Nephron (organoid): ENCODE results near the gene ARHGAP45.

Experiments used
- H3K27ac Mint-ChIP-seq, 3 experiments: 2 replicates each; pipeline ENCODE4 v1.8.0; 2020; ENCODE audit warnings: mixed read lengths in 3 of 3, mild to moderate bottlenecking in 2 of 3, moderate library complexity in 1 of 3
- H3K27me3 Mint-ChIP-seq: 2 replicates; pipeline ENCODE4 v1.8.0; 2021; ENCODE audit warnings: low read depth, mild to moderate bottlenecking, moderate library complexity, mixed read lengths
- H3K36me3 Mint-ChIP-seq: 2 replicates; pipeline ENCODE4 v1.8.0; 2020; ENCODE audit warnings: low read depth, mixed read lengths
- H3K4me1 Mint-ChIP-seq: 2 replicates; pipeline ENCODE4 v1.8.0; 2020; ENCODE audit warnings: mixed read lengths
- H3K4me3 Mint-ChIP-seq, 3 experiments: 2 replicates each; pipeline ENCODE4 v1.8.0; 2020; ENCODE audit warnings: mild to moderate bottlenecking in 3 of 3, mixed read lengths in 3 of 3, moderate library complexity in 2 of 3
- H3K9me3 Mint-ChIP-seq: 2 replicates; pipeline ENCODE4 v1.8.0; 2020; ENCODE audit warnings: mixed read lengths
- TF ChIP-seq, protein P1 (sequence below), 3 experiments: fragments of 200-600 bp; sonication (generic); IDR thresholded peaks; one replicate each; pipeline ENCODE4 v1.5.0; 2021; ENCODE audit warnings: antibody characterized with exemption in 3 of 3; ENCODE audit not compliant: unreplicated experiment in 3 of 3

The ARHGAP45 gene

DNA sequence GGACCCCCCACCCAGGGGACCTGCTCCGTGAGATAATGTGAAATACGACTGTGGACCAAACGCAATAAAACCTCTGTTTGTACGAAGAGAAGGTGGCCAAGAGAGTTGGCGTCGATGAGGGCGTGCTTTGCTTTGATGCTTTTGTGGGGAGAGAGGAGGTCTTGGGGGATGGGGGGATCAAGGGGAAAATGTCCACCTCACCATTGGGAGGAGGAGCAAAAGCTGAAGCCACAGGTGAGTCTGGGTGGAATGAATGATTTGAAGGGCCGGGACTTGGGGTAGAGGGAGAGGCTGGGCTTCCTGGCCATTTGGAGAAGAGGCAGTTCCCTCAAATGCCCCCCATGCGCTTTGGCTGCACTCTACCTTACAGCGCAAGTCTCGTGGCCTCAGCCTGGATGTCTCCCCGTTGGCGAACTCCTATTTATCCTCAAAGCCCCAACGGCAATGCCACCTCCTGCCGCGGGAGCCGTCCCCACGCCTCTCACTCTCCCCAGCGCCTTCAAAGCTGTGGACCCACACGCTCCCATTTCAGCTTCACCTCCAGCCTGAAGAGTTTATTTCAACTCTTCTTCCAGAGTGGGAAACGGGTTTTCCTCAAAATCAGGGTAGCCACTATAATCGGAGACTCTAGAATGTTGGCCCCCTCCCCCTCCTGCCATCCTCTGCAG lies 27.9 kb upstream of the ARHGAP45 start:
- Mint-ChIP-seq H3K36me3 (peaks cover 32% of the 10 kb centered on the region), H3K27ac (peak overlapping the region in 1 of 3 experiments; percentile 68), H3K27me3 (no peaks in the 10 kb centered on the region), H3K9me3 (no peaks in the 10 kb centered on the region), H3K4me1 (peaks cover 25% of the 10 kb centered on the region), H3K4me3 (peak overlapping the region; percentile 89 to 94 (median 91))
- TF ChIP-seq, protein P1, sequence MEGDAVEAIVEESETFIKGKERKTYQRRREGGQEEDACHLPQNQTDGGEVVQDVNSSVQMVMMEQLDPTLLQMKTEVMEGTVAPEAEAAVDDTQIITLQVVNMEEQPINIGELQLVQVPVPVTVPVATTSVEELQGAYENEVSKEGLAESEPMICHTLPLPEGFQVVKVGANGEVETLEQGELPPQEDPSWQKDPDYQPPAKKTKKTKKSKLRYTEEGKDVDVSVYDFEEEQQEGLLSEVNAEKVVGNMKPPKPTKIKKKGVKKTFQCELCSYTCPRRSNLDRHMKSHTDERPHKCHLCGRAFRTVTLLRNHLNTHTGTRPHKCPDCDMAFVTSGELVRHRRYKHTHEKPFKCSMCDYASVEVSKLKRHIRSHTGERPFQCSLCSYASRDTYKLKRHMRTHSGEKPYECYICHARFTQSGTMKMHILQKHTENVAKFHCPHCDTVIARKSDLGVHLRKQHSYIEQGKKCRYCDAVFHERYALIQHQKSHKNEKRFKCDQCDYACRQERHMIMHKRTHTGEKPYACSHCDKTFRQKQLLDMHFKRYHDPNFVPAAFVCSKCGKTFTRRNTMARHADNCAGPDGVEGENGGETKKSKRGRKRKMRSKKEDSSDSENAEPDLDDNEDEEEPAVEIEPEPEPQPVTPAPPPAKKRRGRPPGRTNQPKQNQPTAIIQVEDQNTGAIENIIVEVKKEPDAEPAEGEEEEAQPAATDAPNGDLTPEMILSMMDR (IDR thresholded peaks at IDR 0.05; ENCODE audit: unreplicated experiment in 3 of 3) = no peak

DNA sequence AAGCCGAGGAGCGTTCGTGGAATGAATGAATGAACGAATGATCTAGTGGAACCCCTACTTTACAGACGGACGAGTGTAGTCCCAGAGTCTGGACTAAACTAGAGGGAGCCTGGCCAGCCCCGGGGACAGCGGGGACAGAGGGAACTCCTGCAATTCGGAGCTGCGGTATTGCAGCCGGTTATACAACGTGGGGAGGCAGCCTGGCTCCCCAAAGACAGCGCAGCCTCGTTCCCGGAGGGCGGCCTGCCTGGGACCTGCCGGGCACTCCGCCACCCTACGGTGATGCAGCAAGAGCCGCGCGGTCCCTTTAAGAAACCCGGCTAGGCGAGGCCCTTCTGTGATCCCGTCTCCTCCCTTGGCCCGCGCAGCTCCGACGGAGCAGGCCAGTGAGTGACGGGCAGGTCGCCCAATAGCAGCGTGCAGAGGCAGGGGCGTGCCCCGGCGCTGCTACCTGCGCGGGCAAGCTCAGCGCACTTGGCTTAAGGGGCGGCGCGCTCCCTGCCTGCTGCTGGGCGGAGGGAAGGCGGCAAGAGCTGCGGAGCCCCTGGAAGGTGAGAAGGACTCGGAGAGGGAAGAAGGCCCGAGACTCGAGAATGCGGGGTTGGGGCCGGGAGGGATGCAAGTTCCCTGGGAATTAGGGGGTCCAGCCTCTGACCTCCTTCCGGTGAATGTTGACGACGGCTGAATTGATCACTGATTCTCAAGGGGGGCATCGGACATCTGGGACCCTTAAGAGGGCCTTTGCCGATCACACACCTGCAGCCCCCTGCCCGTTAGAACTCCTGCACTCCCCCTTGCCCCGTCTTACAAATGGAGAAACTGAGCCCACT lies 27.1 kb upstream of the ARHGAP45 start, which contains the start of gene ABCA7:
Gene ABCA7 (plus strand): TSS at position 462 of the 830 bp plus-strand sequence. CDS start 1,255 bp downstream, outside the sequence.
- Mint-ChIP-seq H3K27ac (peak within 1 kb of the TSS in 2 of 3 experiments; percentile 35 to 68), H3K27me3 (no peaks in the 10 kb centered on the region), H3K36me3 (peaks cover 32% of the 10 kb centered on the region), H3K9me3 (no peaks in the 10 kb centered on the region), H3K4me3 (peak within 1 kb of the TSS; percentile 89 to 94 (median 91)), H3K4me1 (peaks cover 25% of the 10 kb centered on the region)
- TF ChIP-seq, protein P1 (IDR thresholded peaks at IDR 0.05; ENCODE audit: unreplicated experiment in 3 of 3) = no peak

DNA sequence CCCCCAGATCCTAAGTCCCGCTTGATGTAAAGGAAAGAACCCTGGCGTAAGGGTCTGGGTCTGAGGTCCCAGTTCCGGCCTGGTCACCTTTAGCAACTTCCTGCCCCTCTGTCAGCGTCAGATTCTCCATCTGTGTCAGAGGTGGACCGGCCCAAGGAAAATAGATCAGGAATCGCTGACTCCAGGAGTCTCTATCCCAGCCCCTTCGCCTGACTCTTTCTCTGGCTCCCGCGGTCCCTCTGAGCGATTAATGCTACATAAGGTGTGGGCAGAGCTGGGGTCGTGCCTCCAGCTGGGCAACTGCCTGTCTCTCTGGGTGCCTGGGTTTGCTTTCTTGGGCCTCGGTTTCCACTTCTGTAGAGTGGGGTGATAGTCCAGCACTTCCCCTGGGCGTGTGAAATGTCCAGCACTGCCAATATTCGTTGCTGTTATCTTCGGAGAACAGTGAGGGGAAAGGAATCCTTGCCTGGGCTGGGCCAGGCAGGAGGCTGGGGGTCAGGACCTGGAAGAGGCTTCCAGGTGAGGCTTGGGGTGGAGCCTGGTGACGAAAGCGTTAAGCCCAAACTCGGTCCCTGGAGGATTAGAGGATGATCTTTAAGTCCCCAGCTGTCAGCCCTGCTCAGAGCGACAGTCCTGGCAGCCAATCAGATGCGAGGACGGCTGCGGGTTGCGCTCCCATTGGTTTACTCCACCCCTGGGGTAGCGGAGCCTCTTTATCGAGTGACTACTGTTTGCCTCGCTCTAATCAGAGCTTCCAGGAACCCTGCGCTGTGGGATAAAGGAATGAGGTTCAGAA lies 26.3 kb upstream of the ARHGAP45 start:
- H3K36me3 Mint-ChIP-seq = peaks cover 27% of the 10 kb centered on the region
- H3K27me3 Mint-ChIP-seq = no peaks in the 10 kb centered on the region
- H3K4me3 Mint-ChIP-seq = peak overlapping the region; percentile 89 to 94 (median 91)
- peak overlapping the region in 1 of 3 experiments; percentile 35 for H3K27ac Mint-ChIP-seq
- no peaks in the 10 kb centered on the region for H3K9me3 Mint-ChIP-seq
- peaks cover 25% of the 10 kb centered on the region for H3K4me1 Mint-ChIP-seq
- TF ChIP-seq, protein P1 (IDR thresholded peaks at IDR 0.05; ENCODE audit: unreplicated experiment in 3 of 3) = no peak

DNA sequence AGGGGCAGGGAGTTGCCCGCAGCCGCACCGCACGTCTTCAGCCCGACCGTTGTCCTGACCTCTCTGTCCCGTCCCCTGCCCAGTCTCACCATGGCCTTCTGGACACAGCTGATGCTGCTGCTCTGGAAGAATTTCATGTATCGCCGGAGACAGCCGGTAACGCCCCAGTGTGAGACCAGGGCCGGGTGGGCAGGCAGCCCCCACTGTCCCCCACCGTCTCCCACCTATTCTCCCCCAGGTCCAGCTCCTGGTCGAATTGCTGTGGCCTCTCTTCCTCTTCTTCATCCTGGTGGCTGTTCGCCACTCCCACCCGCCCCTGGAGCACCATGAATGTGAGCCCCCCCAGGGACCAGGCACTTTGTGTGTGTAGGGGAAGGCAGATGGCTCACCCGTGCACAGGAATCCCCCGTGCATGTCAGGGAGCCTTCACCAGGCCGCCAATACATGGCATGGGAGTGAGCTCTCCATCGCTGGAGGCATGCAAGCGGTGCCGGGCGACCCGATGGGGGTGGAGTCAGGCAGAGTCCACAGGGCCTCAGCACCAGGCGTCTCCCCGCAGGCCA lies 25.6 kb upstream of the ARHGAP45 start:
- Mint-ChIP-seq H3K36me3 (peaks cover 21% of the 10 kb centered on the region), H3K9me3 (no peaks in the 10 kb centered on the region), H3K27ac (peak overlapping the region in 1 of 3 experiments; percentile 35), H3K4me3 (peak overlapping the region; percentile 89 to 94 (median 91)), H3K27me3 (no peaks in the 10 kb centered on the region), H3K4me1 (peaks cover 25% of the 10 kb centered on the region)
- TF ChIP-seq, protein P1 (IDR thresholded peaks at IDR 0.05; ENCODE audit: unreplicated experiment in 3 of 3) = no peak

DNA sequence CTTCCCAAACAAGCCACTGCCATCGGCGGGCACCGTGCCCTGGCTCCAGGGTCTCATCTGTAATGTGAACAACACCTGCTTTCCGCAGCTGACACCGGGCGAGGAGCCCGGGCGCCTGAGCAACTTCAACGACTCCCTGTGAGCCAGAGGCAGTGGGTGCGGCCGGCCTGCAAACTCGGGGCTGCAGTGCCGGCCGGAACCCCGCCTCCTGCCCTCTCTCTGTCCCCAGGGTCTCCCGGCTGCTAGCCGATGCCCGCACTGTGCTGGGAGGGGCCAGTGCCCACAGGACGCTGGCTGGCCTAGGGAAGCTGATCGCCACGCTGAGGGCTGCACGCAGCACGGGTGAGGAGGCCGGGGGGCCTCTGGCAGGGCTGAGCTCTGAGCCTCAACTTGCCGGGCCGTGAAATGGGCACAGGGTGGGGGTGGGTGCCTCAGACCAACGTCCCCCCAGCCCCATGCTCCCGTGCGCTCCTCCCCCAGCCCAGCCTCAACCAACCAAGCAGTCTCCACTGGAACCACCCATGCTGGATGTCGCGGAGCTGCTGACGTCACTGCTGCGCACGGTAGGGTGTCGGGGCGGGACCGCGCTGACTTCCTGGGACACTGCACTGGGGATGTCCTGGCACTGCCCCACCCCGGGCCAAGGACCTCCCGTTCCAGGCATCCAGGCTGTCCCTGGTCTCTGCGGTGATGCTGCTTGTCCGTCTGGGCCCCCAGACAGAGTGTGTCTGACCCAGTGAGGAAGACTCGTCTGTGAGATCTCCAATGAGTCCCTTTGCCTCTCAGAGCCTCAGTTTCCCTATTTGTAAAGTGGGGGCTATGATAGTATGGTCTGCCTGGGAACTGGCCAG lies 24.9 kb upstream of the ARHGAP45 start:
- H3K4me3 Mint-ChIP-seq = peak overlapping the region in 2 of 3 experiments; percentile 43 to 94
- H3K27ac Mint-ChIP-seq = no peak overlapping the region
- TF ChIP-seq, protein P1 (IDR thresholded peaks at IDR 0.05; ENCODE audit: unreplicated experiment in 3 of 3) = no peak
- peaks cover 17% of the 10 kb centered on the region for H3K36me3 Mint-ChIP-seq
- no peaks in the 10 kb centered on the region for H3K9me3 Mint-ChIP-seq
- peaks cover 25% of the 10 kb centered on the region for H3K4me1 Mint-ChIP-seq
- no peaks in the 10 kb centered on the region for H3K27me3 Mint-ChIP-seq
